ENCODE data around the gene AP1B1. TPM values are rescaled to one million over a fixed set of nuclear protein-coding genes. Genes with fewer than 3 reads are reported as not detected.
"Not testable (repeated sequence)": the region's sequence is repeated elsewhere in the genome, so short reads cannot be mapped to it uniquely, and the experiment has no call there.

Gene AP1B1
- total and polyA plus RNA-seq, 2 experiments from 2014 or later, result 67.4 to 68.2 TPM

- no peak for TF ChIP-seq CTCF (IDR thresholded peaks at IDR 0.05; ENCODE audit: low read depth, low read length)
- DNase-seq (ENCODE audit: low read depth in 1 of 2, low spot score in 1 of 2), result no peak
- Histone ChIP-seq H3K9me3 (ENCODE audit: low read depth) (no peaks in the 10 kb centered on the region), H3K4me3 (no peak overlapping the region), H3K4me1 (ENCODE audit: low read depth) (peaks cover 2% of the 10 kb centered on the region), H3K36me3 (no peaks in the 10 kb centered on the region), H3K27ac (no peak overlapping the region), H3K27me3 (no peaks in the 10 kb centered on the region)
These were observed 10.4 kb downstream of the AP1B1 start for GRCh38 chr22:29377979-29378378.

GRCh38 chr22:29376705-29377104 is 11.7 kb downstream of the AP1B1 start:
- H3K36me3 ChIP-seq; H3K4me1 ChIP-seq (ENCODE audit: low read depth); H3K9me3 ChIP-seq (ENCODE audit: low read depth); H3K27ac ChIP-seq; DNase-seq (ENCODE audit: low read depth in 1 of 2, low spot score in 1 of 2); H3K27me3 ChIP-seq; H3K4me3 ChIP-seq: not testable (repeated sequence)

- no peak overlapping the region for H3K4me3 ChIP-seq
- no peaks in the 10 kb centered on the region for H3K36me3 ChIP-seq
- H3K9me3 ChIP-seq (ENCODE audit: low read depth), result no peaks in the 10 kb centered on the region
- no peak overlapping the region for H3K27ac ChIP-seq
- no peaks in the 10 kb centered on the region for H3K27me3 ChIP-seq
- no peak for TF ChIP-seq CTCF (IDR thresholded peaks at IDR 0.05; ENCODE audit: low read depth, low read length)
- no peaks in the 10 kb centered on the region for H3K4me1 ChIP-seq (ENCODE audit: low read depth)
- DNase-seq (ENCODE audit: low read depth in 1 of 2, low spot score in 1 of 2), result no peak
These were observed 12.8 kb downstream of the AP1B1 start for GRCh38 chr22:29375398-29376076.

- not testable (repeated sequence) for H3K27me3 ChIP-seq; H3K4me1 ChIP-seq (ENCODE audit: low read depth); H3K4me3 ChIP-seq; DNase-seq (ENCODE audit: low read depth in 1 of 2, low spot score in 1 of 2); H3K27ac ChIP-seq; H3K9me3 ChIP-seq (ENCODE audit: low read depth); H3K36me3 ChIP-seq
These were observed 13.6 kb downstream of the AP1B1 start for GRCh38 chr22:29374806-29375205.

- TF ChIP-seq CTCF (IDR thresholded peaks at IDR 0.05; ENCODE audit: low read depth, low read length), result no peak
- H3K4me3 ChIP-seq, result no peak overlapping the region
- no peaks in the 10 kb centered on the region for H3K4me1 ChIP-seq (ENCODE audit: low read depth)
- H3K27me3 ChIP-seq, result no peaks in the 10 kb centered on the region
- no peak for DNase-seq (ENCODE audit: low read depth in 1 of 2, low spot score in 1 of 2)
- H3K27ac ChIP-seq, result no peak overlapping the region
- no peaks in the 10 kb centered on the region for H3K9me3 ChIP-seq (ENCODE audit: low read depth)
- H3K36me3 ChIP-seq, result no peaks in the 10 kb centered on the region
These were observed 14.0 kb downstream of the AP1B1 start for GRCh38 chr22:29374401-29374800.

- H3K27ac ChIP-seq, result no peak overlapping the region
- no peaks in the 10 kb centered on the region for H3K36me3 ChIP-seq
- H3K27me3 ChIP-seq, result no peaks in the 10 kb centered on the region
- H3K9me3 ChIP-seq (ENCODE audit: low read depth), result no peaks in the 10 kb centered on the region
- TF ChIP-seq CTCF (IDR thresholded peaks at IDR 0.05; ENCODE audit: low read depth, low read length), result no peak
- no peak overlapping the region for H3K4me3 ChIP-seq
- DNase-seq (ENCODE audit: low read depth in 1 of 2, low spot score in 1 of 2), result no peak
- H3K4me1 ChIP-seq (ENCODE audit: low read depth), result no peaks in the 10 kb centered on the region
These were observed 17.8 kb downstream of the AP1B1 start for GRCh38 chr22:29370537-29370936.
